Activated CD4-positive, alpha-beta T cell treated with anti-CD3 and anti-CD28 coated beads, Interleukin-2, amount 50 U/mL, for 24 hours (primary cell): Measurements from ENCODE around the gene MRC2.
A peak's percentile ranks its signal among the peaks of the same experiment; 100 is the strongest.
"Not testable (repeated sequence)": the region's sequence is repeated elsewhere in the genome, so short reads cannot be mapped to it uniquely, and the experiment has no call there.

Experiments
- DNase-seq, 2 donors: peaks; one replicate each; pipeline ENCODE4 v3.0.0-alpha.2; 2020; ENCODE audit warnings: low read depth in 1 of 2, low spot score in 1 of 2

MRC2 gene

DNA sequence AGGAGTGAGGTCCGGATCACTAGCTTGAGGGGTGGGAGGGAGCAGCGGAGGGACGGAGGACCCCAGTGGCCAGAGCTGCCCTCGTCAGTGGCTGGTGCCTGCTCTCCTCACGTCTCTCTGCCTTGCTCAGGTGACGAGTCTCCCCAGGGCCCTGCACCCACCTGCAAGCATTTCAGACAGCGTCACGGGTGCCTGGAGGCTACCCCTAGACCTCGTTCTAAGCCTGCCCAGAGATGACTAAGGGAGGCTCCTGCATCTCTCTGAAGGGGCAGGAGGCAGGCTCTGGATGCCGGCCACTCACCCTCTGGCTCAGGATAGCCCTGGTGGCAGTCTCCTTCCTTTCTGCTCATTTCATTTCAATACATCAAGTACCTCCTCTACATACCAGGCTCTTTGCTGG lies 68.8 kb downstream of the MRC2 start:
- no peak for DNase-seq

DNA sequence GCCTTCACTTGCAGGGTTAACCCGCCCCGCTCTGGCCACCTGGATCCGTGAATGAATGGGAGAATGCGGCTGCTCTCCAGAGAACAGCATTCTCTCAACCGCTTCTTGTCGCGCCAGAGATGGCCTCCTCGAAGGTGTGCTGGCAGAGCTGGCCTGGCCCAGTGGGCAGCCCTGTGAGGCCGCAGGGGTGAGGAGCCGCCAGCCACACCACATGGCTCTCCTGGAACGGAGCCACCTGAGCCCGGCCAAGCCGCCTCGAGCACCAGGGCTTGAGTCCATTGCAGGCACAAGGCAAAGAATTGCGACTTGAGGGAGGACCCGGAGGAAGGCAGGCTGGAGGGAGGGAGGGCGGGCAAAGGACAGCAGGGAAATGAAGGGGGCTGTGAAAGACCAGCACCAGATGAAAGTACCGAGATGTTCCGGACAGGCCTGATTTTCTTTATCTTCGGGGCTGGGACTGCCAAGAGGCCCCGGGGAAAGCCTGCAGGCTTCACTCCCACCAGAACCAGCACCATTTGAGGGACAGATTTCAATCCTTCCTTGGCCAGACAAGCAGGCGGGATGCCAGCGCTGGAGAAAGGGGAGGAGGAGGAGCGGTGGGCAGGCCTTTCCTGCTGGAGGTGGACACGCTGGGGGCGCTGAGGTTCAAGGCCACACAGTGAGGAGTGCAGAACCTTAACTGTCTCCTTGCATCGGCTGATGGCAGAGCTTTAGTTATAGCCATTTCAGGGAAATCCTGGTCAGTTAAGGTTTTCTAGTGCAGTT lies 69.4 kb downstream of the MRC2 start:
- DNase-seq, result no peak

DNA sequence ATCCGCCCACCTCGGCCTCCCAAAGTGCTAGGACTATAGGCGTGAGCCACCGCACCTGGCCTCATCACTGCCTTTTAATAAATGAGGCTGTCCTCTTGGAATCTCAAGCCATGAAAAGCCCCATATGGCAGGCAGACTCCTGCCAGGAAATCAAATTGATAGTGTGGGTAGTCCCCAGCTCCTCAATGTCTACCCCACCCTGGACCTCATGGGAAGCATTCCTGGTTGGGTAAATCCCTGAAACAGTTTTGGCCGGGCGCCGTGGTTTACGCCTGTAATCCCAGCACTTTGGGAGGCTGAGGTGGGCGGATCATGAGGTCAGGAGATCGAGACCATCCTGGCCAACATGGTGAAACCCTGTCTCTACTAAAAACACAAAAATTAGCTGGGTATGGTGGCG lies 71.0 kb downstream of the MRC2 start:
- DNase-seq, result not testable (repeated sequence)

DNA sequence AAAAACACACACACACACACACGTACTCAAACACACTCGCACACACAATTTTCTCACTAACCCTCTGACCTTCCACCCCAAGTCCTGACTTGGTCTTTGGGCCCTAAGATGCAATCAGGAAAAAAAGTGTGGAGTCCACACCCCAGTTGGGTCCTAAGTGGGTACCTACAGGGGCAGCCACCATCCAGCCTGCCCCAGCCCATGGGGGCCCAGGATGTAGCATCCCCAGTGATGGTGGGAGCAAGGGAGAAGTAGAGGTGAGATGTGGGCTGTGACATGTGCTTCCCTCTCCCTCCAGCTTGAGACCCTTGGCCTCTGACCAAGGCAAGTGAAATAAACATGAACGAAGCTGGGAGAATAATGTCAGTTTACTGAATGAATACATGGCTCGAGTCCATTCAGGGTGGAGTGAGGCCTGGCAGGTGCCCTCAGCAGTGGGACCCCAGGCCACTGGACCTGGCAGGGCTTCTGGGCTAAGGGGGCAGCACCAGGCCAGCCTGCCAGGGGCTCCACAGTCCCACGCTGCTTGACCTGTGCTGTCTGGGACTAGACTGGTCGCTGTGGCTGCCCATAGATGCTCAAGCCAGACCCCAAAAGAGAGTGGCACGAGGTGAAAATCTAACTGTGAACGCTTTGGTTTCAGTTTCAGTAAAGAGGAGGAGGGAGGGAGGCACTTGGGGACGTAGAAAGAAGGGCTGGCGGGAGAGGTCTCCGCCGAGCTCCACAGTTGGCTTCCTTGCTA lies 73.7 kb downstream of the MRC2 start:
- DNase-seq, result no peak

DNA sequence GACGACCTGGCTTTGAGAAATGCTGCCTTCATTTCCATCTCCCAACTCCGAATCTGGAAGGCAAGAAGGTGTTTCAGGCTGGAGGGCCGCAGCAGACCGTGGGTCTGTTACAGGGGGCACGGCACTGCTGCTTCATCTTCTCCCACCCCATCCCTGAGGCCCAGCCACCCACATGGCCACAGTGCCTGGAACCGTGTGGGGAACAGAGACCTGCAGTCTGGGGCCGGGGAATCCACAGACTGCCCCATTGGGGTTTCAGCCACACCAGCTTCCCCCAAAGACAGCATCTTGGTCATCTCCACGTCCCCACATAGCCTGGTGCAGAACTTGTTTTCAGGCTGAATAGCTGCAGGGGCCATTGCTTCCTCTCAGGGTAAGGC lies 74.2 kb downstream of the MRC2 start:
- DNase-seq, result no peak

DNA sequence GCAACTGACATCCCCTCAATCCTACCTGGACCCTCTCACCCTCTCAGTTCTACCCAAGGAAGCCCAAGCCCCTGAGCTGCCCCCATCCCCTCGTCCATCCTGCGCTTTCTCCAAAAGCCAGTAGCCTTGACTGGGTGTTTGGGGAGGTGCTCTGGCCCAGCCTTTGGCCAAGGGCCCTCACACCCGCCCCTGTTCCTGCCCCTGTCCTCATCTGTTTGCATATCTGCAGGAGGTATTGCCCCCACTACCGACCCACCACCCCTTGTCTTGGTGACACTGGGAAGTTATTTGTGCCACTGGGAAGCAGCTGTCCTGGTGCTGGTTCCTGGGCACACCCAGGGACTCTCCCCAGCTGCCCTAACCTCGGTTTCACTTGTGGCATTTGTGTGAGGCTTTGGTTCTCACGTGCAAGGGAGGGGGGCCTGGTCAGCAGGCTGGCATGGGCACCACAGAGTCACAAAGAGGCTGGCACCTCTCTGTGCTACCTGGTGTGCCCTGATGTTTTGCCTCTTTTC lies 75.3 kb downstream of the MRC2 start:
- DNase-seq, result no peak

DNA sequence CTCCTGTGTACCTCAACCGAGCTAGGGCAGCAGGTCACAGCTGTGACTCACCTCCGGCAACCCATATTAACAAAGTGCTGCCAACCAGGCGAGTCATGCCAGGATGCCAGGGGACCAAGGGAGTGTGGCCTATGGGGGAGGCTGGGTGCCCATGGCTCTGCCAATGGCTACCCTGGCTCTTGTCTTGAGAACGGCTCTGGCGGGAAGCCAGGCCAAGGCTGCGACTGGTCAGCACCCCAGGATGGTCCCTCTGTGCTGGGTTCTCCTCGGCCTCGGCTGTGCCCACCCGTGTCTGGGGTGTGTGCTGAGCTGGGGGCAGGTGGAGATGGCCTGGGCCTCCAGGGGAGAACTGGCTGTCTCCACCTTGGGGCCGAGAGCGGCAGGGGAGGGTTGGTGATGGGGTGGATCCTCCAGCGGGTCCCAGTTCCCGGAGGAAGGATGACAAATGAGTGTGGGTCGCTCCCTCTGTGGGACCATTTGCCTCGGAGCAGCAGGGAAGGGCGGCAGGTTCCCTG lies 75.8 kb downstream of the MRC2 start:
- no peak for DNase-seq

DNA sequence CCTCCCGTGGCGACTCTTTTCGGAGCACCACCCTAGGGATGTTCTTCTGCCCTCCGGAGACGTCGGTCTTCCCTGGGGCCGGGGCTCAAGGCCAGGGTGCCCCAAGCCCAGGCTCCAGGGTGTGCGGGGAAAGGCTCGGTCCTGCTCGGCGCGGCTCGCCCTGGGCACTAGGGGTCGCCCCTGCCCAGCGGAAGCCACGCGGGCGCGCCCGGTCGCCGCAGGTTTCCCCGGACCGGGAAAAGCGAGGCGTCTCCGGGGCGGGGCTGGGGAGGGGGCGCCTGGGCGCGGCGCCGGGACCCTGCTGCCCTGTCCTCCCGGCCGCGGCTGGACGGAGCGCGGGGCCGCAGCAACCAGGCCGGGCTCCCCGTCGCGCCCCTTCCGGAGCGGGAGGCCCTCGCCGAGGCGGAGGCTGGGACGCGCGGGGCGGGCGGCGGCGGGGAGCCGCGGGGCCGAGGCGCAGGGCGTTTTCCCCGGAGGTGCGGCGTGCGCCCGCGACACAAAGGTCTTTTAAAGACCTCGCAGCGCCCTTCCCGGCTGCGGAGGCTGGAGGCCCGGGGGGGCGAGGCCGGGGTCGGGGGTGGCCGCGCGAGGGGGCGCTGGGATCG lies 76.4 kb downstream of the MRC2 start:
- peak; percentile 59 to 63 for DNase-seq

DNA sequence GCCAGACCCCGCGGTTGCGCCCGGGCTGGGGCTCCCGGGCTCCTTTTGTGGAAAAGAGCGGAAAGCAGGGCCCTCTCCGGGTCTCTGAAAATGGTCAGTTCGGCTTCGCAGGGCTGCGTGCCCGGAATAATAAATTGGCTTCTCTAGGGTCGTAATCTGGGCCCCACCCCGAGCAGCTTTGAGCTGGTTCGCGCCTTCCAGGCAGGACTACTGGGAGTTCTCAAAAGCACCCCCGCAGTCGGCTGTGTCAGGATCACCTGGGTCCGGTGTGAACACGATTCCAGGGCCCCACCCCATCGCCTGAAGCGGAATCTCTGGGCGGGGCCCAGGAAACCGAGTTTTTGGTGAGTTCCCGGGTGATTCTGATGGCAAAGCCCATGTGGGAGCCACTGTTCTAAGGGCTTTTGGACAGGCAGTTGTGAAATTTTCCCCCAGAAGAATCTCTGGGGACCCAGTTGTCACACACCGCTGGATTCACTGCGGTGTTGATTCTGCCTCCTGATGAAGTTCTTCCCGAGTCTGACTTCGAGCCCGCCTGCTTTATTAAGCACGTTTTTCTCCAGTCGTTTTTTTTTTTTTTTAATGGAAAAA lies 77.0 kb downstream of the MRC2 start:
- DNase-seq, result no peak

DNA sequence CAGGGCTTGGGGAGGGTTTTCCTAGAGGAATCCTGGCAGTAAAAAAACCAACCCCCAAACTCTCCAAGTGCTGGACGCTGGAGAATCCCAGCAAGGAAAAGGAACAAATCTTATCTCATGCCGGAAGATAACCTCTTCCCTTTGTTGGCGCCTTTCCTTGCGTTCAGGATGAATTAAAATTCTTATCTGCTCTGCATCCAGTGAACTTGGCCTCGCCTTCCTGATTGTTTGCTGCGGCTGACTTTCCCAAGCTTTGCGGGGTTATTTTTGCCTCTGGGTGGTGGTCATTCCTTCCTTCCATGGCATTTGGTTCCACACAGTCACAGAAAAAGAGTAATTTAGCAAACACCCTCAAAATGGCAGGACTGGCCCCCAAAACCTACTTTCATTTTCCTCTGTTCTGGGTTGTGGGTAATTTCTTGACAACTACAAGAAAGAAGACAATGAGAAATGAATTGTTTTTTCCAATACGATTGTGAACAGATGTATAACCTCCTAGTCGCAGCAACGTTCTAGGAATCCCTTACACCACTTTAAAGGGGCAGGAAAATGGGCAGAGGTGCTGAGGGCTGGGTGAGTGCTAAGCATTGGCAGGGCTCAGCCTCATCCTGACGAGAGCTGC lies 77.8 kb downstream of the MRC2 start:
- DNase-seq, result no peak

DNA sequence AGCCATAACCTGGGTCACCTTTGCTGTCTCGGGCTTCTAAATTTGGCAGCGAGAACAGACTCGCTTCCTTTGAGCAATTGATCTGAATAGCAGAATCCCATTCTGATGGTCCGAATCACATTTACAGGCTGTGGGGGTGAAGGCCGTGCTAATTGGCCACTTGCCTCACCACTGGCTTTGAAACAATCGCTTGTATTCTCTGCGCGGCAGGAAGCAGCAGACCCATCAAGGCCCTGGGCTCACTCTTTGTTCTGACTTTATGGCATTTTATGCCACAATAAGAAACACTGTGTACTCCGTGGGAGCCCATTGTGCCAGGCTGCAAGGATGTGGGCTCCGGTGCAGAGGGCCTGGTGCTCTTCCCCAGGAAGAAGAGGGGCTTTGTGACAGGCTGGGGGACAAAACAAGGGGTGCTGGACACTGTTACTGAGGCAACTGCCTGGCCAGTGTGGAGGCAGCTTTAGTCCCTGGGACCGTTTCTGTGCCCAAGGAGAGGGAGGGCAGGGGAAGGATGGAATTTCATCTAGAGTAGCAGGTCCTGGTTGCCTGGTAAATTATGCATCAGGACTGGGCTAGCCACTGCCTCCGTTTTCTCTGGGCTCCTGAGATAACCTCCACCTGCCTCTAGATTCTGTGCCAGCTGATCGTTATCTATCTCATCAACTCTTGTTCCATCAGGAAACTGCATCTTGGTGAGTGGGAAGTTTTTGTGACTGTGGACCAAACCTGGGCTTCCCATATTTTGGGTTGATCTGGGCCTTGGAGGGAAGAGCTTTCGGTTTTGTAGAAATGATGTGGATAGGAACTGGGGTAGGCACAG lies 78.5 kb downstream of the MRC2 start:
- no peak for DNase-seq

DNA sequence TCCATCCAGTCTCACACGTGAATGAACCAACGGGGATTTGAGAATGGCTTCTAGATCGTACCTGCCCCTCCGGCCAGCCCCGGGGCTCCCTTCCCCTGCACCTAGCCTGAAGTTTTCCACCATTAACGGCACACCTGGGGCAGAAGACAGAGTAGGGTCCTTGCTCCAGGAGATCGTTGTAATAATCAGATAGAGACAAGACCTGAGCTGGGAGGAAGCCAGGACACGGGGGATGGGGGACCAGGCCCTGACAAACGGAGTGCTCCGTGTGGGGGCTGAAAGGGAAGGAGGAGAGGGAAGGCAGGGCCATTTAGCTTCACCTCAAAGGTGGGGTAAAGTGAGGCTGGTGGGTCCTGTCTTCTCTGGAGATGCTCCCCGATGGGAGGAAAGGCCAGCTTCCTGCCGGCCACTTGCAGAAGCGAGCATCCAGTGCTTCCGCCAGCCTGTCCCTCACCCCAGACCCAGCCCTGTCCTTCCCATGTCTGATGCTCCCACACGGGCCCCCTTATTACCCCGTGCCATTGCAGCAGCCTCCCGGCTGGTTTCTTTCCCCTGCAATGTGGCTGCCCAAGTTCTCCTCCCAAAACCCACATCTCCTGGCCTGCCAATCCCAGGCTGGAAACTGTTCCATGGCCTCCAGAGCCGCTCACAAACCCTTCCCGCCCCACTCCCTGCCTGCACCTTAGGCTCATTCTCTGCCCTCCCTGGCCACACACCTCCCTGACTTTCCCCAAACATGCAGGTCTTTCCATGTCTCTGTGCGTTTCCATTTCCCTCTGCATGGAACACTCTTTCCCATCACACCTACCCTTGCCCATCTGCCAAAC lies 79.3 kb downstream of the MRC2 start:
- DNase-seq, result no peak

DNA sequence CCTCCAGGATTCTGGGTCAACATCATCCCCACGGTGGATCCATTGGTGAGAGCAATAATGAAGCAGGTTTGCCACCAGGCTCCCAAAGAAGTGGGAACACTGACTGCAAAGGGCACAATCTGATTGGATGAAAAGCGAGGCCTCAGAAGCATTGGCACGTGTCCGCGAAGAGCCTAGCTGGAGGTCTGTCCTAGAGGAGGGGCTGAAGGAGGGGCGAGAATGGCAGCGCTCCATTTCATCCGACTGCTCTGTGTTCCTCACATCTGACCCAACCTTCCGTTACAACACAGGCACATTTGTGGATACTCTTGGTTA lies 79.9 kb downstream of the MRC2 start:
- DNase-seq, result no peak

DNA sequence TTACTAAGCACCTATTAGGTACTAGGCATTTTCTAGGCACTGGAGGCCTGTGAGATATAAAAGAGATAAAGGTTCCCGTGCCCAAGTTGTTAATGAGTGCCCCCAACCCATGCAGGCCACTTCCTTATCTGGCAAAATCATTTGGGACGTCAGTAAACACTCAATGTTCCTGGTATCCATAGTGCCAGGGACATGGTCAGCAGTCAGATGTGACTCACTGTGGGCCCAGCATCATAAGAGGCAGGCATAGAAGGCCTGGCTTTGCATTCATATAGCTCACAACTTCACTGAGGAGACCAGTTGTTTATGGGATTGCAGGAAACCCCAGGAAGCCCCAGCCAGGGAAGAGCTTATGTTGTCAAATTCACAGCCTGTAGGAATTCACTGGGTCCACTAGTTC lies 81.1 kb downstream of the MRC2 start:
- DNase-seq, result no peak

DNA sequence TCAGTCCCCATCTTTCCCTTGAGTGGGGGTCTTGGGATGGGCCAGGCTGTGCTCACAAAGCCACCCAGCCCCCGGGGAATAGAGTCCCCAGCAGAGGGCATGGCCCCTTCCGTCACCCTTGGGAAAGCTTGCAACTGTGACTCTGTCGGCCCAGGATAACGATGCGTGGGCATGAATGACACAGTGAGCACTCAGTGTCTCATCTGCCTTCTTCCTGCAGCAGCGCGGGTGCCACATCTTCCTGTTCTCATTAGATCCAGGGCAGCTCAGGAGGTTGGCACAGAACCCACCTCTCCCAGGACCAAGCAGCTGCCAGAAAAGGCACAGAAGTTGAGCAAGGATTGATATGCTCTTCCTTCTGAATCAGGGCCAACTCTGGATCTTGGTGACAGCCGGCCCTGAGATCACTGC lies 84.7 kb downstream of the MRC2 start:
- no peak for DNase-seq

DNA sequence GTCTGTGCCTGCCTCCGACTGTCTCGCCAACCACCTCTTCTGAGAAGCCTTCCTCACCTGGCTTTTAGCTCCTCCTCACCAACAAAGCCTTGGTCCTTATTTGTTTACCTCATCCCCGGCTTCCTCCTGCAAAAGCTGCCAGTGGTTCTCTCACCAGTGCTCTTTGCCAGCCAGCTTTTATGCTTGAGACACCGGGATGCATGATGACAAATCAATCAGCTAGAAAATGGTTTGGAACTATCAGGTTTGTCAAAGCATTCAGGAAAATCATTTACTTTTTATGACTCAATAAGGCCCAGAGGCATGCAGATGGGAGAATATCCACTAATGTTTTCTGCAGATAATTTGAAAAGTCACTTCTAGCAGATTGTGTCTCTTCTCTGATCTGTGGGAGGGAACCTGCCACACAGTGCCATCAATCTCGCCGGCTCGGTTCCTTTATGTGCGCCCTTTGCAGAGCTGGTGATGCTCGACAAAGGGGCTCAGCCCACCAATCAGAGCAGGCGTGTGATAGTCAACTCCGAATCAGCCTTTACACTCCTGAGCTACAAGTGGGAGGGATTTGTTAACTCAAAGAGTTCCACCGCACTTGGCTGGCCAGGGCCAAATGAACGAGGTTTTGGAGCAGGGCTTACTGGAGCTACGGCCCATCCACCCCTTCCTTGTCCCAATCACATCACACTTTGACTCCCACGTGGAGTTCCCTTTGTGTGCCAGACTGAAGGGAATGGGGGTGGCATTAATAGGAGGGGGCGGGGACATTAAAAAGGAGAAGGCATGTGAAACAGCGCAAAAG lies 85.8 kb downstream of the MRC2 start:
- no peak for DNase-seq

DNA sequence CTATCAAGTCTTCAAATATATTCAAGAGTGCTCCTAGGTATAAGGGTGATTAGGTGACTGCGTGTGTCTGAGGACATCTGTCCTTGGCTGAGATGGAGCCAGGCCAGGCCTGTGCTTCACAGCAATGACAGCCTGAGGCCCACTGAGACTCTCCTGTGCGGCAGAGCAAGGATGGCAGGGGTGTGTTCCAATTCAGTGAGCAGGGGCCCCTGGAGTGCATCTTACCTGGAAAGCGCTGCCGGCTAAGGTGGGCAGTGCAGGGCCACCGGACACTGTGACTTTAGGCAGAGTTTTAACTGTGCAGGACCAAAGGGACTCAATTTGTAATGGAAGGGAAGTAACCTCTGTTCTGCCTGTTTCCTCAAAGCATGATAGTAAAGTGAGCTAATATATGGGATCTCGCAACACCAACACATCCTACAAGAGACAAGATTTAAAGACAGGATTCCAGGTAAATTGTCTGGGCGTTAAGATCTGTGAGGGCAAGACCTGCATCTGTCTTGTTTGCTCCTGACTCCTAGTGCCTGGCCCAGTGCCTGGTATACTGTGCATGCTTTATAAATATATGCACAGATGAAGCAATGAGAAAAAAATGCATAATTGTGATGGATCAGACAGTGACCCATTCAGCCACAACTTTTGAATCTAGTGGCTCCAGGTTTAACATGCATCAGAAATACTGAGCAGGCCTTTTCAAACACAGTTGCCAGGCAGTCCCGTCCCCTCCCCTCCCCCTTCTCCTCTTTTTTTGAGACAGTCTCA lies 86.7 kb downstream of the MRC2 start:
- no peak for DNase-seq

DNA sequence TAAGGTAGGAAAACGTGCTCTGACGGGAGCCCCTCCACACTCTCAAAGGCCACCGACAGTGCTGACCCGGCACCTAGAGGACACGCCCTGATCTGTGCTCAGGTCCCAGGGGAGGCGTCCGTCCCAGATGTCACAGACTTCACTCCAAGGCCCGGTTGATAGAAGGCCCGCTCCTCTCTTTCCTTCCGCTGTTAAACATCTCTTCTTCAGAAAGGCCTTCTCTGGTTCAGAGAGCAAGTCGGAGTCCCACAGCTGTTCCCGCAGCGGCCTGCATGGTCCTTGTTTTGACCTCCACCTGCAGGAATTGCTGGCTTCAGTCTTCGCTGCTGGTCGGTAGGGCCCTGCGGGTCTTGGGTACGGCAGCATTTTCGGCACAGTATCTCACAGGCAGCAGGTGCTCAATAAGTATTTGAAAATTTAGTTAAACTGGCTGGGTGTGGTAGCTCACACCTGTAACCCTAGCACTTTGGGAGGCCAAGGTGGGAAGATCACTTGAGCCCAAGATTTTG lies 88.5 kb downstream of the MRC2 start:
- DNase-seq, result no peak
